Measurements from ENCODE around the gene HNRNPU.

GRCh38 chr1:244862354-244862698 is 2.0 kb downstream of the HNRNPU start:
- no peak for TF ChIP-seq EZH2 (IDR thresholded peaks at IDR 0.05; ENCODE audit: borderline replicate concordance, low read depth, low read length, poor library complexity, severe bottlenecking)
- TF ChIP-seq CTCF (conservative IDR thresholded peaks at IDR 0.05; ENCODE audit: low read depth, low read length): no peak

Measured in A673 (cell line).